RPMI7951 (cell line): ENCODE results near the gene SLC25A13. TPM values are rescaled to one million over a fixed set of nuclear protein-coding genes. Genes with fewer than 3 reads are reported as not detected.
"Not testable (repeated sequence)": the region's sequence is repeated elsewhere in the genome, so short reads cannot be mapped to it uniquely, and the experiment has no call there.

ENCODE experiments used
- DNase-seq: peaks from one replicate; pipeline ENCODE4 v3.0.0-alpha.2; 2012; ENCODE audit warnings: low read depth
- total RNA-seq: library from RNA; depleted of rRNA; stranded (reverse); fragments of >200 nt; shearing (Covaris generic); gene quantifications from 2 replicates; pipeline ENCODE4 v1.2.3, GENCODE V29; 2014

The SLC25A13 gene
- total RNA-seq, 1 experiment from 2014 or later, result 41.5 TPM

GRCh38 chr7:96299496-96299895 is 22.4 kb downstream of the SLC25A13 start:
- DNase-seq, result no peak

DNA sequence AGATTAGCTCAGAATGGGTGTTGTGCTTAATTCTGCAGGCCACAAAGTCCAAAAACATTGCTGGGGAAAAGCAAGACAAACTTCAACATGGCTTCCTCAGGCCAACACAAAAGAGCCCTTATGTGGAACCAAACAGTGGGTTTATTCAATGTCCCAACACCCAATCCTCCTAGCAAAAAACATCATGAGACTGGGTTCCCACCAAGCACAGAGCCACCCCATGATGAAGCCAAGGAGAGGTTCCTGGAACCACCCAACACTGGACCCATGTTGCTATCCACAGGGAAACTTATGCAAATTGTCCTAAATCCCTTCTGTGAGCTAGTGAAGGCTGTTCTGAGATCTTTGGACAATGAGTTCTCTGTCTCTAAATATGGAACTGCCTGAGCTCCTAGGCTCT is 24.0 kb downstream of the SLC25A13 start:
- DNase-seq, result peak; percentile 48

DNA sequence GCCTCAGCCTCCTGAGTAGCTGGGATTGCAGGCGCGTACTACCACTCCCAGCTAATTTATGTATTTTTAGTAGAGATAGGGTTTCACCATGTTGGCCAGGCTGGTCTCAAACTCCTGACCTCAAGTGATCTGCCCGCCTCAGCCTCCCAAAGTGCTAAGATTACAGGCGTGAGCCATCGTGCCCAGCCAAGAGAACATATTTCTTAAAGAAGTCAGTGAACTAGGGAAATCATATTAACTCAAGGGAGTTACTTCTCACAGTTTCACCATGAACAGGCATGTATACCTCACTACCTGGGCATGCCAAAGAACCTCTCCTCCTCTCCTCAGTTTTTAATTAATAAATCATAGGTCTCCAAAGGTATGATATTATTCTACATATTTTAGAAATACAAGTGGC is 24.5 kb downstream of the SLC25A13 start:
- DNase-seq, result not testable (repeated sequence)

DNA sequence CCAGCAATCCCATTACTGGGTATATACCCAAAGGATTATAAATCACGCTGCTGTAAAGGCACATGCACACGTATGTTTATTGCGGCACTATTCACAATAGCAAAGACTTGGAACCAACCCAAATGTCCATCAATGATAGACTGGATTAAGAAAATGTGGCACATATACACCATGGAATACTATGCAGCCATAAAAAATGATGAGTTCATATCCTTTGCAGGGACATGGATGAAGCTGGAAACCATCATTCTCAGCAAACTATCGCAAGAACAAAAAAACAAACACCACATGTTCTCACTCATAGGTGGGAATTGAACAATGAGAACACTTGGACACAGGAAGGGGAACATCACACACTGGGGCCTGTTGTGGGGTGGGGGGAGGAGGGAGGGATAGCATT is 28.0 kb downstream of the SLC25A13 start:
- not testable (repeated sequence) for DNase-seq

DNA sequence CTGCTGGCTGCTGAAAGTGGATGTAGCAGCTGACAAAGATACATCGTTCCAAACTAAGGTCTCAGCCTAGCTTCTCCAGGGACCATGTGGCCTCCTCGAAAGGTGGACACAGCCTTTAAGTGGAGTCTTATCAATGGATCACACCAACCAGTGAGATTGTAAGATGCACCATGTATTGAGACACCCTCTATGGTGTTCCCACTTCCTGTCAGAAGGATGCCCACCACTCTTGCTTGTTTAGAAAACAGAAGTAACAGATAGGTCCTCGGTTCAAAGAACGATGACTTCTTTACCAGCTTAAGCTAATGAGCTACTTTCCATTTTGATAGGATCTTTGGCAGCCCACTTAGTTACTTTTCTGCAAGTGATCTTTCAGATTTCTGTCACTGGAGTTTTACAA is 34.3 kb downstream of the SLC25A13 start:
- no peak for DNase-seq

DNA sequence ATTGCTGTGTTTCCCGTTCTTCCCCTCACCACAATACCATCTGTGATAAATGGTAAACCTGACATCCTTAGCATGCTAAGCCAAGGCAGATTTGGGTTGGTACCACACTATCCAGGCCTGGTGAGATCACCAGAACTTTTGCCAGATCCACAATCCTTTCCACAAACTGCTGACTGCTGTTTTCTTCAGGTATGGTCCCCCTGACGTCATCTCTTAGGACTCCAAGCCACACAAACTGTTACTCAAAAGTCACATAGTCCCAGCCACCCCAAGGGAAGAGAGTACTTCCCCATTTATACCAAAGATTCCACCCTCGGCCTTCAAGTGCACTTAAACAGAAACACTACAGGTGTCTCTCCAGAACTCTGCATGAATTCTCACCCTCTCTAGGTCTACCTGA is 34.8 kb downstream of the SLC25A13 start:
- DNase-seq, result no peak

DNA sequence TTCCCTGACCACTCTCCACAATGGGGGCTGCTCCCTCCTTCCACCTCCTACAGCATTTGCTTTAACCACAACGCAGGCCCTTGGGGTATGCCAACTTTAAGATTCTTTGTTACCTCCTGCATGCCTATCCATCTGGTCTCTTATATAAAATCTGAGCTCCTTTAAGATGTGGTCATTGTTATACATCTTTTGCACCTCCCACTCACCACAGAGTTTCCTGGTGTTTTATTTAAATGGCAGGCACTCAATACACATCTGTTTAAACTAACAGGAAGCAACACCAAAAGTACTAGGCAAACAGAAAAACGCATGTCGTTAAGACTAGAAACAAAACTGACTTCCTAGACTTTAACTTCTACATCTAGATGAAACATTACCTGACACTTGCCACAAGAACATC is 36.3 kb downstream of the SLC25A13 start:
- peak; percentile 23 for DNase-seq

GRCh38 chr7:96284835-96285234 is 37.1 kb downstream of the SLC25A13 start:
- DNase-seq, result no peak

GRCh38 chr7:96284240-96284639 is 37.7 kb downstream of the SLC25A13 start:
- no peak for DNase-seq

DNA sequence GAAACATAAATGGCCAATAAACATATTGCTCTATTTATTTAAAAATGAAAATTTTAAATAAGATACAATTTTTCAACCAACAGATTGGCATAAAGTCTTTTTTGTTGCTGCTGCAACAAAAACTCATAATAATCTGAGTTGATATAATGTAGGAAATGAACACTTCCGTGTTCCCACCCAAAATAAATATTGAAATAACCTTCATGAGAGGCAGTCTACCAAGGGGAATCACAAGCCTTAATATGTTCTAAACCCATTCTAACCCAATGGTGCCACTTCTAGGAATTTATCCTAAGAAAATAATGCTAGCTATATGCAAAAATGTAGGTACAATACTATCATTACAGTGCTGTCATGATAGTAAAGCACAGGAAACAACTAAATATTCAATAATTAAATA is 39.1 kb downstream of the SLC25A13 start:
- no peak for DNase-seq

- DNase-seq, result no peak
These were observed 44.0 kb downstream of the SLC25A13 start for GRCh38 chr7:96277921-96278320.

DNA sequence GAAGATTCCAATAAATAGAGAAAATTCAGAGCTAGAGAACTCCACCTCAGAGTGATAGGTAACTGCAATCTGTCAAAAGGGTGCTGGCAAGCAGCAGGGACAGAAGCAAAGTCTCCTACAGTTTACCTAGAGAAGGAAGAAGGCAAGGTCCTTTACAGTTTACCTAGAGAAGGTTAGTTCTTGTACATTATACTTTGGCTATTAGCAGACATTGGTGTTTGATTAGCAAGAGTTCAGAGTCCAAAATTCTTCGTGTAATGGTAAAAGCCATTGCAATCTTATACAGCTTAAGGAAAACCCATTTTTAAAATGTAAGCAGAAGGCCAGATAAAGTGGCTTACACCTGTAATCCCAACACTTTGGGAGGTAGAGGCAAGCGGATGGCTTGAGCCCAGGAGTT is 45.9 kb downstream of the SLC25A13 start:
- no peak for DNase-seq

- no peak for DNase-seq
These were observed 48.2 kb downstream of the SLC25A13 start for GRCh38 chr7:96273716-96274115.

DNA sequence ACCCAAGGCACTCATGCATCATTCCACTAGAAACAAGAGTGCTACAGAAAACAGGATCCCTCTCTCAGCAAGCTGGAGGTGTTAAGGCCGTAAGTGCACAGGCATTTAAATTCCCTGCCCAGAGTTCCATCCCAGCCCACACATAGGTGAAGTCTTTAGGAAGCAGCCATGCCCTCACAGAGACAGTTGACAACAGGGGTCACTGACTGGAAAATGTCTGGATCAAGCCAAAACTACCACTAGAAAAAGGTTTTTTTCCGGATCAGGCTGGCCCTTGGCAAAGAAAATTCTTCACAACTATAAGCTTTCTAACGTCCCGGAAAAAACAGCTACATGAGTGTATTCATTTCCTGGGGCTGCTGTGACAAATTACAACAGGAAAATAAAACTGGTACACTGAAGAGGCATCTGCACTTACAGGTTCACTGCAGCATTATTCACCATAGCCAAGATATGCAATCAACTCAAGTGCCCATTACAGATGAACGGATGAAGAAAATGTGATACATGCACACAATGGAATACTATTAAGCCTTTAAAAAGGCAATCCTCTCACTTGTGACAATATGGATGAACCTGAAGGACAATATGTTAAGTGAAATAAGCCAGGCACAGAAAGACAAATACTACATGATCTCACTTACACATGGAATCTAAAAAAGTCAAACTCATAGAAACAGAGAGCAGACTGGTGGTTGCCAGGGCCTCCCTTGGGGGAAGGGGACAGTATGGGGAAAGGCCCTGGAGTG is 52.5 kb downstream of the SLC25A13 start:
- DNase-seq, result no peak

DNA sequence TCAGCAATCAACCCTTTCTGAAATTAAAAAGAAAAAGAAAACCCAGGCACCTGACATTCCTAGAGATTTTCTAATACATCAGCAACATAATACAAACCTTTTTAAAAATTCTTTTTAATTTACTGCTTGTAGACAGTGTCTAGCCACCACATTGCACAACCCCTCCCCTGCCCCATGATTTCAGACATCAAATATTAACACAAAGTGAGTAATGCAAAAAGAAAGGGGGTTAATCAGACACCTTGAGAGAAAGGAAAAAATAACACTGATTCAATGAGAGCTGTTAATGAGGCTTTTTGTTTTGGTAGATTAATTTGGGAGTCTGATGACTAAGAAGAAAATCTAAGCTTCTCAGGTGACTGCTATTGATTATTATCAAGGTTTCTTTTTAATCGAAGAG is 55.3 kb downstream of the SLC25A13 start:
- DNase-seq, result no peak

GRCh38 chr7:96266015-96266414 is 55.9 kb downstream of the SLC25A13 start:
- no peak for DNase-seq

- DNase-seq, result no peak
These were observed 67.9 kb downstream of the SLC25A13 start for GRCh38 chr7:96253964-96254363.

- DNase-seq, result no peak
These were observed 68.5 kb downstream of the SLC25A13 start for GRCh38 chr7:96253441-96253840.

DNA sequence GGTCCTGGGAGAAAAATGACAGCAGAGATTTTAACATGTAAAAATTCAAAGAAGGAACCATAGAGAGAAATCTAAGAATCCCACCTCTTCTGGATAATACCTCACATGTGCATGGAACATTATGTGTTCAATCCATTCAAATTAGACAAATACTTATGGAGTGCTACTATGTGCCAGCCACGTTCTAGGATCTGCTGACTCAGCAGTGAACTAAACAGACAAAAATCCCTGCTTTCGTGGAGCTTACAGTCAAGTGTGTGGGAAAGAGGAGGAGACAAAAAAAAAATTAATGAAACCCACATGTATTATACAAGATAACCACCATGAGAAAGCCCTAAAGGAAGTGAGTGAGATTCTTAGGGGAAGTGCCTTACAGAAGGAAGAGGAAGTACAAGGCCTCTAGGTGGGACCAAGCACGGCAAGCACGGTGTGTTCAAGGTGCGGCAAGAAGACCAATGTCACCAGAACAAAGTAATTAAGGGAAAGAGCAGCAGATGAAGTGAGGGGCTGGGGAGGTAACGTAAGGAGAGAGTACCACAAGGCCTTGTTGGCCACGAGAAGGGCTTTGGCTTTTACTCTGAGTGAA is 71.0 kb downstream of the SLC25A13 start:
- DNase-seq, result no peak

DNA sequence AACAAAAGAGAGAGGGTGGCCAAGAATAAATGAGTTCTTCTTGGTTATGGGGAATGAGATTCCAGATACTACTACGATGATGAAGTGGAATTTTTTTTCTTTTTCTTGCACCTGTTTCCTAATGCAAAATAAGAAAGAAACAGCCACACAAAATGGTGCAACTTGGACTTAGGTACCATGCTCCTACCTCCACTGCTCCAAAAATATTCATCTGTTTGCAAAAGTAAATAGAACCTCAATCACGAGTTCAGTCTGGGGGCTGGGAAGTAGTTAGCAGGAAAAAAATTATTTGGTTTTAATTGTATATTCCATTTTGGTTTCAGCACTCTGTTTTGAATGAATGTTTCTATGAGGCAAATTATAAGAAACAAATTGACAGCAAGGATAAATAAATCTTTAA is 73.5 kb downstream of the SLC25A13 start:
- DNase-seq, result no peak

- no peak for DNase-seq
These were observed 75.0 kb downstream of the SLC25A13 start for GRCh38 chr7:96246919-96247318.

DNA sequence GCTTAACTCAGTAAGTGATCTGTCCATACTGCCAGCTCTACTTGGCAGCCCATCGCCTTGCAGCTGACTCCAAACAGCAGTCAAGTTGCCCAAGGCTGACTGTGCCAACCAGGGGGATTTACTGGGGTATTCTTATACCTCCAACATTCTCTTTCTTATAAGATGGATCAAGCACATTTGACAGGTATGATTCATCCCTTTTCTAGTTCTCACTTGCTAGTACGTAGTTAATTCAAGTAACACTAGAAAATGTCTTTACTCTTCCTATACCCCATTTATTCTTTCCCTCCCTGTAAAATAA is 77.0 kb downstream of the SLC25A13 start:
- DNase-seq, result no peak

DNA sequence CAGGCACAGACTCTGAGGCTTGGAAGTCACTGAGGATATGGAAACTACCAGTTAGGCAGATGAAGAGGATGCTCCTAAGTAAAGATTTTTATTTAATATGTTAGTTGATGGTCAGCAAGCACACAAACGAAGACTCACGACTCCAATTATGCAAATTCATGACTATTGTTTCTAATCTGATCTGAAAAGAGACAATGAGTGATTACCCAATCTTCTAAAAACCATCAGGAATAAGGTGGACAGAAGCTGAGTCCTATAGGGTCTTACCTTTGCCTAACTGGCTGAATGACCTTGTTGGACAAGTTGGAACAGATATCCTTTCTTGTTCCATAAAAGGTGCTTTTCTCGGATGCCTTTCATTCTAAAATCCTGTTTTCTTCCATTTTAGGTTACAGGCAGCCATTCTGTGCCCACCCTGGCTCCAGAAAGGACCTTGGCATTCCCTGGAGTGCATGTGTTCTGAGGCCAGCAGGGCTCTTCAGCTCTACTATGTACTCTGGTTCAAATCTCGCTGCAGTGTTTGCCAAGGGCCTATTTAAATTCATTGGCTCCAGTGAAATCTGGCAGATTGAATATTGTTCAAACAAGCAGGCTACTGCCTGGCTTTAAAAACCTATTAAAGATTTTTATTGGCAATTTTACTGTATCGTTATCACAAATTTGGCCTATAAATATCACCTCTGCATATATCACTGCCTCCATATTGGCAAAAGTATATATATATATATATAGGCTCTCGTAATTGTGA is 77.5 kb downstream of the SLC25A13 start:
- no peak for DNase-seq
